DOHH2 (cell line): ENCODE data around the gene C1QTNF8.
"Not testable (repeated sequence)": the region's sequence is repeated elsewhere in the genome, so short reads cannot be mapped to it uniquely, and the experiment has no call there.

Source experiments
- H3F3A ChIP-seq: fragments of 200-600 bp; sonication (generic), shearing (Covaris generic); 2 replicates; pipeline ENCODE4 v1.6.0; 2016; ENCODE audit warnings: antibody characterized with exemption, mild to moderate bottlenecking; ENCODE audit not compliant: control insufficient read depth, insufficient read depth
- H3K27ac ChIP-seq: fragments of 200-600 bp; sonication (generic); 2 replicates; pipeline ENCODE4 v1.5.1; 2014; ENCODE audit warnings: low read depth, mild to moderate bottlenecking, low read length, moderate library complexity
- H3K27me3 ChIP-seq: fragments of 200-600 bp; sonication (generic); 2 replicates; pipeline ENCODE4 v1.6.1; 2014; ENCODE audit warnings: mild to moderate bottlenecking, low read length, mixed read lengths; ENCODE audit not compliant: control insufficient read depth
- H3K36me3 ChIP-seq: fragments of 200-600 bp; sonication (generic); 2 replicates; pipeline ENCODE4 v1.6.1; 2014; ENCODE audit warnings: mild to moderate bottlenecking, low read length, moderate library complexity, mixed read lengths; ENCODE audit not compliant: control insufficient read depth
- H3K4me1 ChIP-seq: fragments of 200-600 bp; sonication (generic); 2 replicates; pipeline ENCODE4 v1.6.1; 2014; ENCODE audit warnings: mild to moderate bottlenecking, low read length, mixed read lengths; ENCODE audit not compliant: control insufficient read depth
- H3K4me2 ChIP-seq: fragments of 200-600 bp; sonication (generic); 2 replicates; pipeline ENCODE4 v1.6.0; 2014; ENCODE audit warnings: mild to moderate bottlenecking, low read length, moderate library complexity
- H3K4me3 ChIP-seq: fragments of 200-600 bp; sonication (generic); 2 replicates; pipeline ENCODE4 v1.5.1; 2014; ENCODE audit warnings: mild to moderate bottlenecking, low read length, mixed read lengths
- H3K79me2 ChIP-seq: fragments of 200-600 bp; sonication (generic); 2 replicates; pipeline ENCODE4 v1.6.1; 2014; ENCODE audit warnings: mild to moderate bottlenecking, low read length, mixed read lengths; ENCODE audit not compliant: control insufficient read depth
- H3K9me2 ChIP-seq: fragments of 200-600 bp; sonication (generic); replicated peaks from 2 replicates; pipeline ENCODE4 v1.6.1; 2014; ENCODE audit warnings: mild to moderate bottlenecking, low read length, mixed read lengths; ENCODE audit not compliant: control insufficient read depth
- H3K9me3 ChIP-seq: fragments of 200-600 bp; sonication (generic); 2 replicates; pipeline ENCODE4 v1.6.1; 2014; ENCODE audit warnings: antibody characterized with exemption, low read length, mixed read lengths; ENCODE audit not compliant: control insufficient read depth, insufficient read depth
- H4K20me1 ChIP-seq: fragments of 200-600 bp; sonication (generic); 2 replicates; pipeline ENCODE4 v1.6.0; 2014; ENCODE audit warnings: low read depth, mild to moderate bottlenecking, antibody characterized with exemption, low read length, moderate library complexity; ENCODE audit not compliant: control insufficient read depth, insufficient read depth
- EZH2phosphoT487 ChIP-seq: fragments of 200-600 bp; sonication (generic); IDR thresholded peaks from 2 replicates; pipeline ENCODE4 v1.6.1; 2017; ENCODE audit warnings: borderline replicate concordance, mild to moderate bottlenecking, antibody characterized with exemption, low read length, moderate library complexity, mixed read lengths
- TF ChIP-seq, protein P1 (sequence below): fragments of 200-600 bp; sonication (generic); IDR thresholded peaks from one replicate; pipeline ENCODE4 v1.5.1; 2014; ENCODE audit warnings: antibody characterized with exemption, mild to moderate bottlenecking, low read depth, low read length; ENCODE audit not compliant: poor library complexity, severe bottlenecking

The C1QTNF8 gene

DNA sequence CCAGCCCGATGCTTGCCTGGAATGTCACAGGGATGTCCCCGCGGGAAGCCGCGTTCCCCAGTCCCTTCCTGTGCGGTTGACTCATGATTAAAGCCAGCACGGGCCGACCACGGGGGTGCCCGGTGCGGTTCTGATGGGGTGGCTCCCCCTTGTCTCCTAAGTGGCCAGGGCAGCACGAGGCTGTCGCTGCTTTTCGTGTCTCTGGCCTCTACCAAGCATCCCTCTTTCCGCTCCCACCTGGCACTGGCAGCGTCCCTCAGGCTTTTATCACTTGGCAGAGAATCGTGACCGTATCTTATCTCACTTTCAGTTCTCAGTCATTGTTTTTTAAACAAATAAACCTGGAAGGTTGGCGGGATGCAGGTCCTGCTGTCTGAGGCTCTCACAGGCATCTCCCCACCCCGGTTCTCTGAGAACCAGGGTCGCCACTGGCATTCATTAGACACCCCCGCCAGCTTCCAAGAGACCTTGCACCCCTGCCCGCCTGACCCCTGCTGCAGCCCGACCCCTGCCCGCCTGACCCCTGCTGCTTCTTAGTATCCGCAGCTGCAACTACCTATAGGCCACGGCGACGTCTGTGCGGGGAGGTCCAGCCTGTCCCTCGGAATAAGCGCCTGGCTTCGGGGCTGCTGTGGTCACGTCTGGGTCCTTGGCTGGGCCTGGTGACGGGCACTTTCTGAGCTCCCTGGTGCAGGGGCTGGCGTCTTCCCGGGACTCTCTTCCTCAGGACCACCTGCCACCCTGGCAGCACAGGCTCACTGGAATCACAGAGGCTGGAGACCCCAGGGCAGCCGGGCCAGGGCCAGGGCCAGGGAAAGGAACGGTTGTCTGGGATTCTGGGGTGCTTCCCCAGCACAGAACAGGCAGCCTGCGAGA is 7.5 kb downstream of the C1QTNF8 start:
- no peak overlapping the region for H3K27ac ChIP-seq
- no peaks in the 10 kb centered on the region for H3K27me3 ChIP-seq
- no peaks in the 10 kb centered on the region for H4K20me1 ChIP-seq

DNA sequence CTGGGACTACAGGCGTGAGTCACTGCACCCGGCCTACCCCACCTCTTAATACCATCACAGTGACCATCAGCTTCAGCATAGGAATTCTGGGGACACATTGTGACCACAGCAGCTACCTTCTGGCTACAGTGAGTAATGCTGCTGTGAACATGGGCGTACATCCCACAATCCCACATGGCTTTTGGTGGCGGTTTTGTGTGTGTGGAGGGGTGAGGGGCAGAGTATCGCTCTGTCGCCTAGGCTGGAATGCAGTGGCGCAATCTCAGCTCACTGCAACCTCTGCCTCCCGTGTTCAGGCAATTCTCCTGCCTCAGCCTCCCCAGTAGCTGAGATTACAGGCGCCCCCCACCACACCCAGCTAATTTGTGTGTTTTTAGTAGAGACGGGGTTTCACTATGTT is 9.6 kb downstream of the C1QTNF8 start:
- H3K4me3 ChIP-seq, H3K9me2 ChIP-seq, H4K20me1 ChIP-seq, H3K4me2 ChIP-seq, H3K4me1 ChIP-seq, H3K27ac ChIP-seq, H3K79me2 ChIP-seq, H3F3A ChIP-seq, H3K36me3 ChIP-seq, H3K9me3 ChIP-seq, H3K27me3 ChIP-seq: not testable (repeated sequence)

More for the DNA sequence above, 7.5 kb downstream of the C1QTNF8 start:
- Histone ChIP-seq H3K36me3 (no peaks in the 10 kb centered on the region), H3K9me3 (peaks cover 4% of the 10 kb centered on the region; the same call in 1 of the 2 replicates), H3K4me3 (no peak overlapping the region), H3F3A (no peaks in the 10 kb centered on the region), H3K9me2 (no peaks in the 10 kb centered on the region), H3K79me2 (no peaks in the 10 kb centered on the region), H3K4me1 (no peaks in the 10 kb centered on the region), H3K4me2 (no peak overlapping the region)
- TF ChIP-seq, protein P1, sequence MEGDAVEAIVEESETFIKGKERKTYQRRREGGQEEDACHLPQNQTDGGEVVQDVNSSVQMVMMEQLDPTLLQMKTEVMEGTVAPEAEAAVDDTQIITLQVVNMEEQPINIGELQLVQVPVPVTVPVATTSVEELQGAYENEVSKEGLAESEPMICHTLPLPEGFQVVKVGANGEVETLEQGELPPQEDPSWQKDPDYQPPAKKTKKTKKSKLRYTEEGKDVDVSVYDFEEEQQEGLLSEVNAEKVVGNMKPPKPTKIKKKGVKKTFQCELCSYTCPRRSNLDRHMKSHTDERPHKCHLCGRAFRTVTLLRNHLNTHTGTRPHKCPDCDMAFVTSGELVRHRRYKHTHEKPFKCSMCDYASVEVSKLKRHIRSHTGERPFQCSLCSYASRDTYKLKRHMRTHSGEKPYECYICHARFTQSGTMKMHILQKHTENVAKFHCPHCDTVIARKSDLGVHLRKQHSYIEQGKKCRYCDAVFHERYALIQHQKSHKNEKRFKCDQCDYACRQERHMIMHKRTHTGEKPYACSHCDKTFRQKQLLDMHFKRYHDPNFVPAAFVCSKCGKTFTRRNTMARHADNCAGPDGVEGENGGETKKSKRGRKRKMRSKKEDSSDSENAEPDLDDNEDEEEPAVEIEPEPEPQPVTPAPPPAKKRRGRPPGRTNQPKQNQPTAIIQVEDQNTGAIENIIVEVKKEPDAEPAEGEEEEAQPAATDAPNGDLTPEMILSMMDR: no peak
- no peak for TF ChIP-seq EZH2phosphoT487

DNA sequence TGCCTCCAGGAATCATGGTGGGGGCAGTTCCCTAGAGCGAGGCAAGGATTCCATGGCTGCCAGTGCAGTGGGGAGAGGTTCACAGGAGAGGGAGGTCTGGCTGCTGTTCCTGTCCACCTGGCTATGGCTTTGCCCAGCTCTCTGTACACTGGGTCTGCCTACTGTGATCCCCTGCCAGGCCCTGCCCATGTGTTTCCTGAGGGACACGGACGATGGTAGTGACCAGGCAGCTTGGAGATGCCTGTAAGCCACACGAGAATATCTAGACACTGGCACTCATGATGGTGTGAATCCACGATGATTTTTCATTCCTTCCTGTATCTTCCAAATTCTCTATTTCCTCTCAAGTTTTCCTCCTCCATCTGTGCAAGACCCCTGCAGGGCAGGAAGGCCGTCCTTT is 11.1 kb downstream of the C1QTNF8 start:
- Histone ChIP-seq H3F3A (no peaks in the 10 kb centered on the region), H3K4me2 (no peak overlapping the region), H3K36me3 (no peaks in the 10 kb centered on the region), H4K20me1 (no peaks in the 10 kb centered on the region), H3K27ac (no peak overlapping the region), H3K9me2 (no peaks in the 10 kb centered on the region), H3K27me3 (no peaks in the 10 kb centered on the region), H3K79me2 (no peaks in the 10 kb centered on the region), H3K4me1 (no peaks in the 10 kb centered on the region), H3K9me3 (no peaks in the 10 kb centered on the region), H3K4me3 (no peak overlapping the region)
- TF ChIP-seq EZH2phosphoT487: no peak
- TF ChIP-seq, protein P1: no peak

DNA sequence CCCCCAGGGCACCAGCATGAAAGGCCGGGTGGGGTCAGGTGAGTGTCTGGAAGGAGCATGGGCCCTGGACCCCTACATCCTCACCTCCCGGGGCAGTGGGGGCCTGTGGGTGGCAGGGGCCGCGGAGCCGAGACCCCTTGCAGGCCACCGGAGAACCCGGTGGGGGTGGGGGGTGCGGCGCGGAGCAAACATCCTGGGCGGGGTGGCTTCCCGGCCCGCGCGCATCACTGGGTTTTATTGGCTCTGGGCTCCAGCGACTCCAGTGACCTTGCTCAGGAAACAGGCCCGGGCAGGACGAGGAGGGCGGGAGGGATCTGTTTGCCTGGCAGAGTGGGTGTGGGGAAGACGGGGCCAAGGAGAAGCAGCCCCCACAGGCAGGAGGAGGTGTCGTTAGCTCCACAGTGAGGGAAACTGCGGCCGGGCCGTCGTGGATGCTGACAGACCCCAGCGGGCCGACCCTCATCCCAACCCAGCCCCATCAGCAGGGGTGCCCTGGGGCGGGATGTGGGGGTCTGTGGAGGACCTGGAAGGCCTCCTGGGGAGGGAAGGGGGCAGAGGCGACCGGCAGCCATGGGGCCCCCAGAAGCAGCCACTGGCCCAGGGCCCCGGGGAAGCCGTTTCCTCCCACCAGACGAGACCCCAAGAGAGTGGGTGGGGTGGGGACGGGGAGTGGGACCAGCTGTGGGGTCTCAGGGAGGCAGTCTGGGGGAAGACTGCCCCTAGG is 12.9 kb downstream of the C1QTNF8 start:
- Histone ChIP-seq H3K27me3 (no peaks in the 10 kb centered on the region), H3K4me2 (no peak overlapping the region)

More for the DNA sequence above, 12.9 kb downstream of the C1QTNF8 start:
- Histone ChIP-seq H3K4me1 (no peaks in the 10 kb centered on the region), H3K79me2 (no peaks in the 10 kb centered on the region), H3K9me3 (no peaks in the 10 kb centered on the region), H3K9me2 (no peaks in the 10 kb centered on the region), H3F3A (no peaks in the 10 kb centered on the region), H3K36me3 (no peaks in the 10 kb centered on the region), H3K27ac (no peak overlapping the region), H3K4me3 (no peak overlapping the region), H4K20me1 (no peaks in the 10 kb centered on the region)
- TF ChIP-seq EZH2phosphoT487: no peak
- TF ChIP-seq, protein P1: no peak
